GM23338 (cell line): ENCODE results near the gene ADAMTS4. TPM values are rescaled to one million over a fixed set of nuclear protein-coding genes. Genes with fewer than 3 reads are reported as not detected.

Experiments used
- ATAC-seq: fragments of 200-7000 bp; cut with Tn5 transposase; 3 replicates; pipeline ENCODE4 v1.9.1; 2020
- DNase-seq: peaks from one replicate; pipeline ENCODE4 v3.0.0-alpha.2; 2015; ENCODE audit warnings: low spot score
- H2AFZ ChIP-seq: fragments of 200-600 bp; sonication (generic); 2 replicates; pipeline ENCODE4 v1.8.0; 2016; ENCODE audit warnings: antibody characterized with exemption, mild to moderate bottlenecking, moderate library complexity
- H3F3A ChIP-seq: fragments of 200-600 bp; sonication (generic); replicated peaks from 2 replicates; pipeline ENCODE4 v1.8.0; 2017; ENCODE audit warnings: antibody characterized with exemption, mixed run types, low read depth
- H3K27ac ChIP-seq: fragments of 200-600 bp; sonication (generic); 2 replicates; pipeline ENCODE4 v1.6.1; 2016; ENCODE audit warnings: low read depth
- H3K27me3 ChIP-seq: fragments of 200-600 bp; sonication (generic); 2 replicates; pipeline ENCODE4 v1.8.0; 2016; ENCODE audit warnings: mild to moderate bottlenecking, mixed run types, moderate library complexity; ENCODE audit not compliant: insufficient read depth
- H3K36me3 ChIP-seq: fragments of 200-600 bp; sonication (generic); 2 replicates; pipeline ENCODE4 v1.8.0; 2016; ENCODE audit warnings: mild to moderate bottlenecking; ENCODE audit not compliant: insufficient read depth
- H3K4me1 ChIP-seq: fragments of 200-600 bp; sonication (generic); 2 replicates; pipeline ENCODE4 v1.8.0; 2016; ENCODE audit warnings: mild to moderate bottlenecking, moderate library complexity; ENCODE audit not compliant: insufficient read depth
- H3K4me2 ChIP-seq: fragments of 200-600 bp; sonication (generic); 2 replicates; pipeline ENCODE4 v1.7.1; 2017; ENCODE audit warnings: mixed run types
- H3K4me3 ChIP-seq: fragments of 200-600 bp; sonication (generic); 2 replicates; pipeline ENCODE4 v1.6.1; 2016; ENCODE audit warnings: mixed run types
- H3K79me2 ChIP-seq: fragments of 200-600 bp; sonication (generic); replicated peaks from 2 replicates; pipeline ENCODE4 v1.8.0; 2017; ENCODE audit warnings: mild to moderate bottlenecking; ENCODE audit not compliant: insufficient read depth
- H3K9me2 ChIP-seq: fragments of 200-600 bp; sonication (generic); 2 replicates; pipeline ENCODE4 v1.8.0; 2017; ENCODE audit not compliant: insufficient read depth
- H4K20me1 ChIP-seq: fragments of 200-600 bp; sonication (generic); replicated peaks from 2 replicates; pipeline ENCODE4 v1.8.0; 2017; ENCODE audit warnings: mild to moderate bottlenecking; ENCODE audit not compliant: insufficient read depth
- H3K27ac Mint-ChIP-seq: 2 replicates; pipeline ENCODE4 v1.8.0; 2020; ENCODE audit warnings: inconsistent platforms, mild to moderate bottlenecking, moderate library complexity, mixed read lengths
- H3K27me3 Mint-ChIP-seq: 3 replicates; pipeline ENCODE4 v1.8.0; 2022; ENCODE audit warnings: low read depth, mild to moderate bottlenecking, moderate library complexity, mixed read lengths, inconsistent platforms; ENCODE audit not compliant: insufficient read depth, poor library complexity
- H3K36me3 Mint-ChIP-seq: 3 replicates; pipeline ENCODE4 v1.8.0; 2021; ENCODE audit warnings: low read depth, mild to moderate bottlenecking, inconsistent platforms, moderate library complexity, mixed read lengths
- H3K4me1 Mint-ChIP-seq: 3 replicates; pipeline ENCODE4 v1.8.0; 2020; ENCODE audit warnings: mild to moderate bottlenecking, inconsistent platforms, mixed read lengths
- H3K4me3 Mint-ChIP-seq: 3 replicates; pipeline ENCODE4 v1.8.0; 2021; ENCODE audit warnings: moderate library complexity, mild to moderate bottlenecking, inconsistent platforms, mixed read lengths
- H3K9me3 Mint-ChIP-seq: 3 replicates; pipeline ENCODE4 v1.8.0; 2020; ENCODE audit warnings: moderate library complexity, mild to moderate bottlenecking, inconsistent platforms, mixed read lengths
- CREB1 ChIP-seq: fragments of 250-450 bp; sonication (Bioruptor Pico); IDR thresholded peaks from 2 replicates; pipeline ENCODE4 v1.5.0; 2020; ENCODE audit warnings: low read depth, mild to moderate bottlenecking, moderate library complexity
- EZH2phosphoT487 ChIP-seq: fragments of 200-600 bp; sonication (generic); IDR thresholded peaks from one replicate; pipeline ENCODE4 v1.8.1; 2018; ENCODE audit warnings: antibody characterized with exemption; ENCODE audit not compliant: unreplicated experiment
- JUNB ChIP-seq: IDR thresholded peaks from one replicate; pipeline ENCODE4 v1.6.1; 2016; ENCODE audit warnings: antibody characterized with exemption; ENCODE audit not compliant: unreplicated experiment
- NANOG ChIP-seq: IDR thresholded peaks from 2 replicates; pipeline ENCODE4 v1.6.1; 2016; ENCODE audit warnings: antibody characterized with exemption, borderline replicate concordance
- POLR2AphosphoS5 ChIP-seq: IDR thresholded peaks from 2 replicates; pipeline ENCODE4 v1.6.1; 2016; ENCODE audit warnings: antibody characterized with exemption, low read depth
- STAT1 ChIP-seq: IDR thresholded peaks from one replicate; pipeline ENCODE4 v1.6.1; 2016; ENCODE audit warnings: antibody characterized with exemption; ENCODE audit not compliant: unreplicated experiment
- ZNF114 ChIP-seq: fragments of 250-450 bp; sonication (Bioruptor Pico); IDR thresholded peaks from 2 replicates; pipeline ENCODE4 v1.5.0; 2020; ENCODE audit warnings: mild to moderate bottlenecking, moderate library complexity
- ZNF331 ChIP-seq: fragments of 250-450 bp; sonication (Bioruptor Pico); IDR thresholded peaks from 2 replicates; pipeline ENCODE4 v1.5.0; 2020; ENCODE audit warnings: low read depth, mild to moderate bottlenecking, moderate library complexity
- polyA plus RNA-seq: library from polyadenylated mRNA; unstranded; fragments of >200 nt; fragmentation: Nextera tagmentation; extraction: Ambion mirVana; gene quantifications from 2 replicates; pipeline ENCODE4 v1.2.1, GENCODE V29; 2016
- total RNA-seq: library from RNA; depleted of rRNA; stranded (reverse); fragments of >200 nt; shearing (Covaris generic); gene quantifications from 2 replicates; pipeline ENCODE4 v1.2.3, GENCODE V29; 2014
- TF ChIP-seq, protein P1 (sequence below): IDR thresholded peaks from one replicate; pipeline ENCODE4 v1.6.1; 2018; ENCODE audit warnings: antibody characterized with exemption; ENCODE audit not compliant: unreplicated experiment
- TF ChIP-seq, protein P2 (sequence below): IDR thresholded peaks from 2 replicates; pipeline ENCODE4 v1.6.1; 2016; ENCODE audit warnings: antibody characterized with exemption

Gene ADAMTS4
- total and polyA plus RNA-seq, 2 experiments from 2014 or later = 1.3 to 5.2 TPM

GRCh38 chr1:161176468-161177111, 22.3 kb downstream of the ADAMTS4 start:
- Histone ChIP-seq H3K9me2 (no peaks in the 10 kb centered on the region), H4K20me1 (peaks cover 6% of the 10 kb centered on the region; the same call in 1 of the 2 replicates), H3K4me3 (peak overlapping the region; percentile 99), H2AFZ (peak overlapping the region; percentile 98), H3K79me2 (peaks cover 8% of the 10 kb centered on the region), H3K36me3 (peaks cover 17% of the 10 kb centered on the region), H3F3A (no peaks in the 10 kb centered on the region), H3K4me1 (peaks cover 15% of the 10 kb centered on the region; the same call in 1 of the 2 replicates), H3K27me3 (no peaks in the 10 kb centered on the region), H3K27ac (no peak overlapping the region), H3K4me2 (peak overlapping the region; percentile 100)
- Mint-ChIP-seq H3K27ac (peak overlapping the region; percentile 99), H3K36me3 (peaks cover 40% of the 10 kb centered on the region), H3K9me3 (no peaks in the 10 kb centered on the region), H3K4me3 (peak overlapping the region; percentile 98), H3K4me1 (peaks cover 15% of the 10 kb centered on the region), H3K27me3 (peaks cover 4% of the 10 kb centered on the region)
- no peak for TF ChIP-seq JUNB
- TF ChIP-seq, protein P1, sequence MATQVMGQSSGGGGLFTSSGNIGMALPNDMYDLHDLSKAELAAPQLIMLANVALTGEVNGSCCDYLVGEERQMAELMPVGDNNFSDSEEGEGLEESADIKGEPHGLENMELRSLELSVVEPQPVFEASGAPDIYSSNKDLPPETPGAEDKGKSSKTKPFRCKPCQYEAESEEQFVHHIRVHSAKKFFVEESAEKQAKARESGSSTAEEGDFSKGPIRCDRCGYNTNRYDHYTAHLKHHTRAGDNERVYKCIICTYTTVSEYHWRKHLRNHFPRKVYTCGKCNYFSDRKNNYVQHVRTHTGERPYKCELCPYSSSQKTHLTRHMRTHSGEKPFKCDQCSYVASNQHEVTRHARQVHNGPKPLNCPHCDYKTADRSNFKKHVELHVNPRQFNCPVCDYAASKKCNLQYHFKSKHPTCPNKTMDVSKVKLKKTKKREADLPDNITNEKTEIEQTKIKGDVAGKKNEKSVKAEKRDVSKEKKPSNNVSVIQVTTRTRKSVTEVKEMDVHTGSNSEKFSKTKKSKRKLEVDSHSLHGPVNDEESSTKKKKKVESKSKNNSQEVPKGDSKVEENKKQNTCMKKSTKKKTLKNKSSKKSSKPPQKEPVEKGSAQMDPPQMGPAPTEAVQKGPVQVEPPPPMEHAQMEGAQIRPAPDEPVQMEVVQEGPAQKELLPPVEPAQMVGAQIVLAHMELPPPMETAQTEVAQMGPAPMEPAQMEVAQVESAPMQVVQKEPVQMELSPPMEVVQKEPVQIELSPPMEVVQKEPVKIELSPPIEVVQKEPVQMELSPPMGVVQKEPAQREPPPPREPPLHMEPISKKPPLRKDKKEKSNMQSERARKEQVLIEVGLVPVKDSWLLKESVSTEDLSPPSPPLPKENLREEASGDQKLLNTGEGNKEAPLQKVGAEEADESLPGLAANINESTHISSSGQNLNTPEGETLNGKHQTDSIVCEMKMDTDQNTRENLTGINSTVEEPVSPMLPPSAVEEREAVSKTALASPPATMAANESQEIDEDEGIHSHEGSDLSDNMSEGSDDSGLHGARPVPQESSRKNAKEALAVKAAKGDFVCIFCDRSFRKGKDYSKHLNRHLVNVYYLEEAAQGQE = no peak
- TF ChIP-seq, protein P2, sequence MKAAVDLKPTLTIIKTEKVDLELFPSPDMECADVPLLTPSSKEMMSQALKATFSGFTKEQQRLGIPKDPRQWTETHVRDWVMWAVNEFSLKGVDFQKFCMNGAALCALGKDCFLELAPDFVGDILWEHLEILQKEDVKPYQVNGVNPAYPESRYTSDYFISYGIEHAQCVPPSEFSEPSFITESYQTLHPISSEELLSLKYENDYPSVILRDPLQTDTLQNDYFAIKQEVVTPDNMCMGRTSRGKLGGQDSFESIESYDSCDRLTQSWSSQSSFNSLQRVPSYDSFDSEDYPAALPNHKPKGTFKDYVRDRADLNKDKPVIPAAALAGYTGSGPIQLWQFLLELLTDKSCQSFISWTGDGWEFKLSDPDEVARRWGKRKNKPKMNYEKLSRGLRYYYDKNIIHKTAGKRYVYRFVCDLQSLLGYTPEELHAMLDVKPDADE = no peak
- TF ChIP-seq NANOG = no peak
- no peak for TF ChIP-seq POLR2AphosphoS5
- no peak for TF ChIP-seq CREB1 (CRISPR knock-in tag)
- TF ChIP-seq EZH2phosphoT487 = no peak
- no peak for TF ChIP-seq ZNF331
- TF ChIP-seq STAT1 = no peak
- TF ChIP-seq ZNF114 = no peak
- DNase-seq (no peak), ATAC-seq (peak; percentile 8; the same call in 1 of the 3 replicates)

- peak overlapping the region; percentile 99 for H3K4me3 ChIP-seq
- no peak overlapping the region for H2AFZ ChIP-seq
- H3F3A ChIP-seq = 0 out of 2 replicates have a peak, but pooled peaks cover 2% of the 10 kb centered on the region
- peaks cover 6% of the 10 kb centered on the region; the same call in 1 of the 2 replicates for H4K20me1 ChIP-seq
- no peaks in the 10 kb centered on the region for H3K9me2 ChIP-seq
- Mint-ChIP-seq H3K9me3 (no peaks in the 10 kb centered on the region), H3K4me1 (peaks cover 15% of the 10 kb centered on the region), H3K27ac (no peak overlapping the region), H3K27me3 (peaks cover 4% of the 10 kb centered on the region), H3K4me3 (peak overlapping the region; percentile 98), H3K36me3 (peaks cover 46% of the 10 kb centered on the region)
- peaks cover 17% of the 10 kb centered on the region for H3K36me3 ChIP-seq
- DNase-seq (no peak), ATAC-seq (no peak)
- no peak overlapping the region for H3K27ac ChIP-seq
- peaks cover 8% of the 10 kb centered on the region for H3K79me2 ChIP-seq
- H3K27me3 ChIP-seq = no peaks in the 10 kb centered on the region
- peak overlapping the region; percentile 100 for H3K4me2 ChIP-seq
- peaks cover 15% of the 10 kb centered on the region; the same call in 1 of the 2 replicates for H3K4me1 ChIP-seq
- TF ChIP-seq JUNB (no peak), CREB1 (CRISPR knock-in tag) (no peak)
Measured at GRCh38 chr1:161175771-161176453, 22.9 kb downstream of the ADAMTS4 start.
